ENCODE results near the gene MAGEB18. TPM values are rescaled to one million over a fixed set of nuclear protein-coding genes. Genes with fewer than 3 reads are reported as not detected.

The MAGEB18 gene
- not detected for polyA plus RNA-seq (2013, experiment 1 of 2)
- polyA plus RNA-seq (2013, experiment 2 of 2): not detected

GRCh38 chrX:26138274-26138673, at the start of gene MAGEB18:
TSS of gene MAGEB18 (plus strand) at chrX:26138343. CDS start at chrX:26138986, 643 bp downstream.
- no peak within 1 kb of the TSS for H2AK5ac ChIP-seq (ENCODE audit: low read length, severe bottlenecking)
- H3K36me3 ChIP-seq (ENCODE audit: control insufficient read depth in 1 of 2, insufficient read depth in 2 of 2, low read depth in 1 of 2, low read length in 2 of 2): no peaks in the 10 kb centered on the region
- H3K4me1 ChIP-seq (ENCODE audit: control insufficient read depth, insufficient read depth, low read depth, low read length): no peaks in the 10 kb centered on the region
- no peaks in the 10 kb centered on the region for H3K9me3 ChIP-seq (ENCODE audit: control insufficient read depth, low read length)
- no peak within 1 kb of the TSS for H3K14ac ChIP-seq (ENCODE audit: low read length in 2 of 2)
- no peak within 1 kb of the TSS for H2BK120ac ChIP-seq (ENCODE audit: low read depth, low read length)
- no peak within 1 kb of the TSS for H2BK15ac ChIP-seq (ENCODE audit: low read depth, poor library complexity, severe bottlenecking)
- no peak for DNase-seq
- H4K8ac ChIP-seq (ENCODE audit: low read length): no peak within 1 kb of the TSS
- no peak within 1 kb of the TSS for H2BK12ac ChIP-seq (ENCODE audit: low read length in 2 of 2)
- no peak within 1 kb of the TSS for H2AFZ ChIP-seq (ENCODE audit: low read depth, low read length)
- no peaks in the 10 kb centered on the region for H3K27me3 ChIP-seq (ENCODE audit: control insufficient read depth in 1 of 2, insufficient read depth in 1 of 2, low read length in 2 of 2)
- H3K9ac ChIP-seq (ENCODE audit: low read length): no peak within 1 kb of the TSS
- no peak within 1 kb of the TSS for H3K23ac ChIP-seq (ENCODE audit: low read length in 2 of 2)
- no peaks in the 10 kb centered on the region for H3K79me1 ChIP-seq (replicated peaks; ENCODE audit: low read length, poor library complexity, severe bottlenecking)
- WGBS: 91% methylated on average over 9 of the region's 11 CpGs
- no peak within 1 kb of the TSS for H4K91ac ChIP-seq (ENCODE audit: low read length)
- no peak within 1 kb of the TSS for H3K4me2 ChIP-seq (ENCODE audit: low read length, poor library complexity, severe bottlenecking)
- H3K4ac ChIP-seq (ENCODE audit: low read depth in 1 of 2, low read length in 2 of 2): no peak within 1 kb of the TSS
- no peak within 1 kb of the TSS for H3K18ac ChIP-seq (ENCODE audit: low read depth in 1 of 2, low read length in 2 of 2)
- no peak within 1 kb of the TSS for H2BK5ac ChIP-seq (ENCODE audit: low read depth, low read length, poor library complexity, severe bottlenecking)
- no peak within 1 kb of the TSS for H3K4me3 ChIP-seq (ENCODE audit: insufficient read depth in 1 of 2, low read depth in 1 of 2, low read length in 2 of 2)
- no peak within 1 kb of the TSS for H3K27ac ChIP-seq (ENCODE audit: low read length, poor library complexity, severe bottlenecking)

GRCh38 chrX:26100421-26100920, 37.7 kb upstream of the MAGEB18 start:
- H3K14ac ChIP-seq (ENCODE audit: low read length in 2 of 2): no peak overlapping the region
- H3K23ac ChIP-seq (ENCODE audit: low read length in 2 of 2): no peak overlapping the region
- no peak overlapping the region for H3K4me2 ChIP-seq (ENCODE audit: low read length, poor library complexity, severe bottlenecking)
- no peak overlapping the region for H2BK15ac ChIP-seq (ENCODE audit: low read depth, poor library complexity, severe bottlenecking)
- H3K18ac ChIP-seq (ENCODE audit: low read depth in 1 of 2, low read length in 2 of 2): no peak overlapping the region
- H3K36me3 ChIP-seq (ENCODE audit: control insufficient read depth in 1 of 2, insufficient read depth in 2 of 2, low read depth in 1 of 2, low read length in 2 of 2): no peaks in the 10 kb centered on the region
- WGBS: 51% methylated on average over 2 of the region's 3 CpGs
- no peaks in the 10 kb centered on the region for H3K79me1 ChIP-seq (replicated peaks; ENCODE audit: low read length, poor library complexity, severe bottlenecking)
- H3K4me1 ChIP-seq (ENCODE audit: control insufficient read depth, insufficient read depth, low read depth, low read length): no peaks in the 10 kb centered on the region
- no peaks in the 10 kb centered on the region for H3K27me3 ChIP-seq (ENCODE audit: control insufficient read depth in 1 of 2, insufficient read depth in 1 of 2, low read length in 2 of 2)
- H4K91ac ChIP-seq (ENCODE audit: low read length): no peak overlapping the region
- H3K4ac ChIP-seq (ENCODE audit: low read depth in 1 of 2, low read length in 2 of 2): no peak overlapping the region
- H3K4me3 ChIP-seq (ENCODE audit: insufficient read depth in 1 of 2, low read depth in 1 of 2, low read length in 2 of 2): no peak overlapping the region
- no peak overlapping the region for H2BK5ac ChIP-seq (ENCODE audit: low read depth, low read length, poor library complexity, severe bottlenecking)
- no peak overlapping the region for H4K8ac ChIP-seq (ENCODE audit: low read length)
- H2AFZ ChIP-seq (ENCODE audit: low read depth, low read length): no peak overlapping the region
- H2BK12ac ChIP-seq (ENCODE audit: low read length in 2 of 2): no peak overlapping the region
- no peak for DNase-seq
- no peak overlapping the region for H3K27ac ChIP-seq (ENCODE audit: low read length, poor library complexity, severe bottlenecking)
- no peak overlapping the region for H2AK5ac ChIP-seq (ENCODE audit: low read length, severe bottlenecking)
- H3K9me3 ChIP-seq (ENCODE audit: control insufficient read depth, low read length): no peaks in the 10 kb centered on the region
- no peak overlapping the region for H2BK120ac ChIP-seq (ENCODE audit: low read depth, low read length)
- H3K9ac ChIP-seq (ENCODE audit: low read length): no peak overlapping the region

- Histone ChIP-seq H2BK15ac (ENCODE audit: low read depth, poor library complexity, severe bottlenecking) (no peak overlapping the region), H3K27me3 (ENCODE audit: control insufficient read depth in 1 of 2, insufficient read depth in 1 of 2, low read length in 2 of 2) (no peaks in the 10 kb centered on the region), H2BK5ac (ENCODE audit: low read depth, low read length, poor library complexity, severe bottlenecking) (no peak overlapping the region), H2AFZ (ENCODE audit: low read depth, low read length) (no peak overlapping the region), H3K79me1 (replicated peaks; ENCODE audit: low read length, poor library complexity, severe bottlenecking) (no peaks in the 10 kb centered on the region), H2AK5ac (ENCODE audit: low read length, severe bottlenecking) (no peak overlapping the region), H3K9me3 (ENCODE audit: control insufficient read depth, low read length) (no peaks in the 10 kb centered on the region), H3K36me3 (ENCODE audit: control insufficient read depth in 1 of 2, insufficient read depth in 2 of 2, low read depth in 1 of 2, low read length in 2 of 2) (no peaks in the 10 kb centered on the region), H3K27ac (ENCODE audit: low read length, poor library complexity, severe bottlenecking) (no peak overlapping the region), H4K8ac (ENCODE audit: low read length) (no peak overlapping the region), H3K4me3 (ENCODE audit: insufficient read depth in 1 of 2, low read depth in 1 of 2, low read length in 2 of 2) (no peak overlapping the region), H2BK12ac (ENCODE audit: low read length in 2 of 2) (no peak overlapping the region), H4K91ac (ENCODE audit: low read length) (no peak overlapping the region), H3K4me1 (ENCODE audit: control insufficient read depth, insufficient read depth, low read depth, low read length) (no peaks in the 10 kb centered on the region), H2BK120ac (ENCODE audit: low read depth, low read length) (no peak overlapping the region), H3K4ac (ENCODE audit: low read depth in 1 of 2, low read length in 2 of 2) (no peak overlapping the region), H3K18ac (ENCODE audit: low read depth in 1 of 2, low read length in 2 of 2) (no peak overlapping the region), H3K23ac (ENCODE audit: low read length in 2 of 2) (no peak overlapping the region), H3K14ac (ENCODE audit: low read length in 2 of 2) (no peak overlapping the region), H3K9ac (ENCODE audit: low read length) (no peak overlapping the region), H3K4me2 (ENCODE audit: low read length, poor library complexity, severe bottlenecking) (no peak overlapping the region)
- WGBS: 93% methylated on average over 1 of the region's 1 CpG
- DNase-seq: no peak
These were observed 29.0 kb upstream of the MAGEB18 start for GRCh38 chrX:26109142-26109541.

GRCh38 chrX:26146024-26146423, 7.9 kb downstream of the MAGEB18 start:
- no peak overlapping the region for H2BK12ac ChIP-seq (ENCODE audit: low read length in 2 of 2)
- no peak overlapping the region for H2AK5ac ChIP-seq (ENCODE audit: low read length, severe bottlenecking)
- H3K4me1 ChIP-seq (ENCODE audit: control insufficient read depth, insufficient read depth, low read depth, low read length): no peaks in the 10 kb centered on the region
- no peak overlapping the region for H2BK120ac ChIP-seq (ENCODE audit: low read depth, low read length)
- H3K18ac ChIP-seq (ENCODE audit: low read depth in 1 of 2, low read length in 2 of 2): no peak overlapping the region
- no peak overlapping the region for H2BK15ac ChIP-seq (ENCODE audit: low read depth, poor library complexity, severe bottlenecking)
- no peak overlapping the region for H3K14ac ChIP-seq (ENCODE audit: low read length in 2 of 2)
- H3K27ac ChIP-seq (ENCODE audit: low read length, poor library complexity, severe bottlenecking): no peak overlapping the region
- H3K79me1 ChIP-seq (replicated peaks; ENCODE audit: low read length, poor library complexity, severe bottlenecking): no peaks in the 10 kb centered on the region
- no peak overlapping the region for H3K4ac ChIP-seq (ENCODE audit: low read depth in 1 of 2, low read length in 2 of 2)
- no peak overlapping the region for H3K4me2 ChIP-seq (ENCODE audit: low read length, poor library complexity, severe bottlenecking)
- no peaks in the 10 kb centered on the region for H3K27me3 ChIP-seq (ENCODE audit: control insufficient read depth in 1 of 2, insufficient read depth in 1 of 2, low read length in 2 of 2)
- H2AFZ ChIP-seq (ENCODE audit: low read depth, low read length): no peak overlapping the region
- H4K8ac ChIP-seq (ENCODE audit: low read length): no peak overlapping the region
- H3K9ac ChIP-seq (ENCODE audit: low read length): no peak overlapping the region
- 25% methylated on average over 2 of the region's 2 CpGs for WGBS
- H4K91ac ChIP-seq (ENCODE audit: low read length): no peak overlapping the region
- no peak overlapping the region for H2BK5ac ChIP-seq (ENCODE audit: low read depth, low read length, poor library complexity, severe bottlenecking)
- no peaks in the 10 kb centered on the region for H3K36me3 ChIP-seq (ENCODE audit: control insufficient read depth in 1 of 2, insufficient read depth in 2 of 2, low read depth in 1 of 2, low read length in 2 of 2)
- H3K23ac ChIP-seq (ENCODE audit: low read length in 2 of 2): no peak overlapping the region
- no peak for DNase-seq
- H3K9me3 ChIP-seq (ENCODE audit: control insufficient read depth, low read length): no peaks in the 10 kb centered on the region
- no peak overlapping the region for H3K4me3 ChIP-seq (ENCODE audit: insufficient read depth in 1 of 2, low read depth in 1 of 2, low read length in 2 of 2)

Data from mesenchymal stem cell (in vitro differentiated cells and primary cell).